ENCODE results near the gene RFTN1.

GRCh38 chr3:16284633-16285032, 228.9 kb downstream of the RFTN1 start:
- TF ChIP-seq YY1 (IDR thresholded peaks at IDR 0.05), result no peak
- TF ChIP-seq, protein P1, sequence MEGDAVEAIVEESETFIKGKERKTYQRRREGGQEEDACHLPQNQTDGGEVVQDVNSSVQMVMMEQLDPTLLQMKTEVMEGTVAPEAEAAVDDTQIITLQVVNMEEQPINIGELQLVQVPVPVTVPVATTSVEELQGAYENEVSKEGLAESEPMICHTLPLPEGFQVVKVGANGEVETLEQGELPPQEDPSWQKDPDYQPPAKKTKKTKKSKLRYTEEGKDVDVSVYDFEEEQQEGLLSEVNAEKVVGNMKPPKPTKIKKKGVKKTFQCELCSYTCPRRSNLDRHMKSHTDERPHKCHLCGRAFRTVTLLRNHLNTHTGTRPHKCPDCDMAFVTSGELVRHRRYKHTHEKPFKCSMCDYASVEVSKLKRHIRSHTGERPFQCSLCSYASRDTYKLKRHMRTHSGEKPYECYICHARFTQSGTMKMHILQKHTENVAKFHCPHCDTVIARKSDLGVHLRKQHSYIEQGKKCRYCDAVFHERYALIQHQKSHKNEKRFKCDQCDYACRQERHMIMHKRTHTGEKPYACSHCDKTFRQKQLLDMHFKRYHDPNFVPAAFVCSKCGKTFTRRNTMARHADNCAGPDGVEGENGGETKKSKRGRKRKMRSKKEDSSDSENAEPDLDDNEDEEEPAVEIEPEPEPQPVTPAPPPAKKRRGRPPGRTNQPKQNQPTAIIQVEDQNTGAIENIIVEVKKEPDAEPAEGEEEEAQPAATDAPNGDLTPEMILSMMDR (IDR thresholded peaks at IDR 0.05; ENCODE audit: low read depth, low read length, missing input control), result no peak
- TF ChIP-seq REST (IDR thresholded peaks at IDR 0.05), result no peak
- TF ChIP-seq ATF3 (IDR thresholded peaks at IDR 0.05), result no peak
- no peak for TF ChIP-seq FOXA1 (IDR thresholded peaks at IDR 0.05)
- TF ChIP-seq, protein P2, sequence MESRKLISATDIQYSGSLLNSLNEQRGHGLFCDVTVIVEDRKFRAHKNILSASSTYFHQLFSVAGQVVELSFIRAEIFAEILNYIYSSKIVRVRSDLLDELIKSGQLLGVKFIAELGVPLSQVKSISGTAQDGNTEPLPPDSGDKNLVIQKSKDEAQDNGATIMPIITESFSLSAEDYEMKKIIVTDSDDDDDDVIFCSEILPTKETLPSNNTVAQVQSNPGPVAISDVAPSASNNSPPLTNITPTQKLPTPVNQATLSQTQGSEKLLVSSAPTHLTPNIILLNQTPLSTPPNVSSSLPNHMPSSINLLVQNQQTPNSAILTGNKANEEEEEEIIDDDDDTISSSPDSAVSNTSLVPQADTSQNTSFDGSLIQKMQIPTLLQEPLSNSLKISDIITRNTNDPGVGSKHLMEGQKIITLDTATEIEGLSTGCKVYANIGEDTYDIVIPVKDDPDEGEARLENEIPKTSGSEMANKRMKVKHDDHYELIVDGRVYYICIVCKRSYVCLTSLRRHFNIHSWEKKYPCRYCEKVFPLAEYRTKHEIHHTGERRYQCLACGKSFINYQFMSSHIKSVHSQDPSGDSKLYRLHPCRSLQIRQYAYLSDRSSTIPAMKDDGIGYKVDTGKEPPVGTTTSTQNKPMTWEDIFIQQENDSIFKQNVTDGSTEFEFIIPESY (IDR thresholded peaks at IDR 0.05), result no peak
- TF ChIP-seq, protein P3, sequence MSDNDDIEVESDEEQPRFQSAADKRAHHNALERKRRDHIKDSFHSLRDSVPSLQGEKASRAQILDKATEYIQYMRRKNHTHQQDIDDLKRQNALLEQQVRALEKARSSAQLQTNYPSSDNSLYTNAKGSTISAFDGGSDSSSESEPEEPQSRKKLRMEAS (IDR thresholded peaks at IDR 0.05), result no peak
- TF ChIP-seq TAF1 (conservative IDR thresholded peaks at IDR 0.05), result no peak
- TF ChIP-seq GABPA (IDR thresholded peaks at IDR 0.05 in 1 of 2, conservative IDR thresholded peaks at IDR 0.05 in 1 of 2), result no peak
- TF ChIP-seq SP1 (IDR thresholded peaks at IDR 0.05), result no peak
- no peak for TF ChIP-seq EGR1 (IDR thresholded peaks at IDR 0.05; ENCODE audit: low read depth in 2 of 2)

Data from liver (tissue), 3 donors.